ENCODE measurements around the gene ISYNA1.

DNA sequence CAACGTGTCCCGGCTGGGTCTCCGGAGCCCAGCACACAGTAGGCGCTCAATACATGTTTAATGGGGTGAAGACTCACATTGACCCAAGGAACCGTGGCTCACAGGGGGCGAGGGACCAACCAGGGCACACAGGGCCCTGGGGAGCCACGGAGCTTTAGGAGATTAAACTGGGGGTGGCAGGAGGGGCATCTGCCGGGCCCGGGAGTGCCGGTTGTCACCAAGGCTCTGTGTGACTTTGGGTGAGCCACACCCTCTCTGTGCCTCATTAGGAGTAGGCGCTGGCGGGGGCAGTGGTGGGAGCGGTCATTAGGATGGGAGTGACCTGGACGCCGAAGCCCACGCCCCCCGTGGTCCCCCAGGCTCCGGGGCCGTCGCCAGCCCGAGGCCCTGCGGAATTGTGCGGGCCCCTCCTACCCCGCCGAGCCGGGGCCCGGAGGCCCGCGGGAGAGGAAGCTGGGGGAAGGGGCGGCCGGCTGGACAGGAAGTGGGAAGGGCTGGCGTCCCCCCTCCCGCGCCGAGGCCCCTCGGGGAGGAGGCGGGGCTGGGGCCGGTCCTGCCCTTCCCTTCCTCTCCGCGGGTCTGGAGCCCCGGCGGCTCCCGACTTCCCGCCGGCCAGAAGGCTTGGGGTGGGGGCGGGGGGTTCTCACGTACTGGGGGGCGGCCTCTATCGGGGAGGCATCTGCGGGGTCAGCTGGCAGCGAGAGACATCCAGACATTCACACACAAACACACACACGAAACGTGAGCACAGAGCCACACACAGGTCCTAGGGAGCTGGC is 20.5 kb downstream of the ISYNA1 start:
- TF ChIP-seq GATA2 (IDR thresholded peaks at IDR 0.05; ENCODE audit: low read depth, low read length): no peak
- TF ChIP-seq GATA3 (IDR thresholded peaks at IDR 0.05; ENCODE audit: low read depth, low read length): no peak
